ENCODE measurements around the gene SUZ12. TPM values are rescaled to one million over a fixed set of nuclear protein-coding genes. Genes with fewer than 3 reads are reported as not detected.
"Not testable (repeated sequence)": the region's sequence is repeated elsewhere in the genome, so short reads cannot be mapped to it uniquely, and the experiment has no call there.

SUZ12 gene
- total RNA-seq, 4 donors from 2014 or later: 19.9 to 32.1 (median 23.8) TPM

- H3K27me3 ChIP-seq; H3K36me3 ChIP-seq; H3K4me3 ChIP-seq (replicated peaks in 1 of 3); H3K9me3 ChIP-seq; DNase-seq; intact Hi-C loops (cut with DNase I); H3K27ac ChIP-seq; H3K4me1 ChIP-seq: not testable (repeated sequence)
- WGBS, 2 donors: 97 to 98% methylated on average over 6 of the region's 6 CpGs
Measured at GRCh38 chr17:32047663-32048062, 110.9 kb downstream of the SUZ12 start.

Small RNA genes within 50 kb of the gene (small RNA-seq; reads per million reads assigned to genes)
- gene AC090616.4: not detected
- 0.38 reads per million for gene RNA5SP437

Other genes starting within 250 kb of the SUZ12 start
- 100 to 1,000 TPM; 114 to 143 (median 128) TPM for gene COPRS, start 77.8 kb upstream of the SUZ12 start, total RNA-seq
- 10 to 100 TPM; 20.0 to 45.1 (median 37.3) TPM for gene UTP6, start 35.3 kb upstream of the SUZ12 start, total RNA-seq
- 10 to 100 TPM; 10.3 to 26.8 (median 17.0) TPM for gene LRRC37B, start 70.4 kb downstream of the SUZ12 start, total RNA-seq
- gene RHOT1, start 205.5 kb downstream of the SUZ12 start, total RNA-seq: 10 to 100 TPM; 45.1 to 59.1 (median 51.4) TPM

Data from thyroid gland (tissue), 4 donors.